Trophoblast cell (in vitro differentiated cells and primary cell): ENCODE data around the gene NT5DC3.
A peak's percentile ranks its signal among the peaks of the same experiment; 100 is the strongest.

Experiments used
- DNase-seq, 2 donors: peaks; one replicate each; pipeline ENCODE4 v3.0.0-alpha.2; 2016
- H2AFZ ChIP-seq: 2 replicates; pipeline ENCODE4 v1.6.1; 2013; ENCODE audit warnings: low read length, moderate library complexity, mild to moderate bottlenecking; ENCODE audit not compliant: insufficient read depth, poor library complexity
- H2AK5ac ChIP-seq: 2 replicates; pipeline ENCODE4 v1.6.1; 2013; ENCODE audit warnings: mild to moderate bottlenecking, low read length
- H2BK120ac ChIP-seq: 2 replicates; pipeline ENCODE4 v1.6.1; 2013; ENCODE audit warnings: low read length, mild to moderate bottlenecking, moderate library complexity; ENCODE audit not compliant: insufficient read depth, poor library complexity
- H2BK12ac ChIP-seq: 2 replicates; pipeline ENCODE4 v1.6.1; 2013; ENCODE audit warnings: mild to moderate bottlenecking, low read length, moderate library complexity
- H2BK5ac ChIP-seq: 2 replicates; pipeline ENCODE4 v1.6.1; 2013; ENCODE audit warnings: low read length, low read depth, moderate library complexity, mild to moderate bottlenecking; ENCODE audit not compliant: poor library complexity
- H3K14ac ChIP-seq: 2 replicates; pipeline ENCODE4 v1.6.1; 2013; ENCODE audit warnings: mild to moderate bottlenecking, low read length
- H3K18ac ChIP-seq: 2 replicates; pipeline ENCODE4 v1.6.1; 2013; ENCODE audit warnings: mild to moderate bottlenecking, low read length
- H3K23ac ChIP-seq: 2 replicates; pipeline ENCODE4 v1.6.1; 2013; ENCODE audit warnings: low read length
- H3K27ac ChIP-seq: 2 replicates; pipeline ENCODE4 v1.5.1; 2013; ENCODE audit warnings: low read depth, mild to moderate bottlenecking, inconsistent platforms, low read length, moderate library complexity
- H3K27me3 ChIP-seq: 2 replicates; pipeline ENCODE4 v1.6.1; 2013; ENCODE audit warnings: inconsistent platforms, mild to moderate bottlenecking, low read length, moderate library complexity; ENCODE audit not compliant: insufficient read depth
- H3K36me3 ChIP-seq, 2 experiments: 1 replicate in 1 of 2; 2 replicates in 1 of 2; pipeline ENCODE4 v1.6.1; 2013; ENCODE audit warnings: low read length in 2 of 2, mild to moderate bottlenecking in 2 of 2, moderate library complexity in 1 of 2; ENCODE audit not compliant: insufficient read depth in 2 of 2, control insufficient read depth in 1 of 2
- H3K4ac ChIP-seq: 2 replicates; pipeline ENCODE4 v1.6.1; 2013; ENCODE audit warnings: low read depth, mild to moderate bottlenecking, low read length, moderate library complexity
- H3K4me1 ChIP-seq, 2 experiments: 1 replicate in 1 of 2; 2 replicates in 1 of 2; pipeline ENCODE4 v1.6.1; 2013; ENCODE audit warnings: low read length in 2 of 2, mild to moderate bottlenecking in 2 of 2, moderate library complexity in 1 of 2; ENCODE audit not compliant: insufficient read depth in 2 of 2, control insufficient read depth in 1 of 2
- H3K4me2 ChIP-seq: 2 replicates; pipeline ENCODE4 v1.6.1; 2013; ENCODE audit warnings: inconsistent platforms, mild to moderate bottlenecking, low read length, moderate library complexity
- H3K4me3 ChIP-seq: 2 replicates; pipeline ENCODE4 v1.5.1; 2013; ENCODE audit warnings: mild to moderate bottlenecking, low read depth, low read length, inconsistent platforms
- H3K79me1 ChIP-seq: one replicate; pipeline ENCODE4 v1.6.1; 2013; ENCODE audit warnings: low read length
- H3K79me2 ChIP-seq: 2 replicates; pipeline ENCODE4 v1.6.1; 2013; ENCODE audit warnings: low read length, mild to moderate bottlenecking; ENCODE audit not compliant: control insufficient read depth, insufficient read depth, poor library complexity
- H3K9ac ChIP-seq: 2 replicates; pipeline ENCODE4 v1.6.1; 2013; ENCODE audit warnings: mild to moderate bottlenecking, low read length
- H3K9me3 ChIP-seq: 2 replicates; pipeline ENCODE4 v1.6.1; 2013; ENCODE audit warnings: low read depth, mild to moderate bottlenecking, control low read depth, inconsistent platforms, low read length; ENCODE audit not compliant: insufficient read depth
- H4K12ac ChIP-seq: 2 replicates; pipeline ENCODE4 v1.6.1; 2013; ENCODE audit warnings: low read depth, mild to moderate bottlenecking, low read length, moderate library complexity
- H4K8ac ChIP-seq: 2 replicates; pipeline ENCODE4 v1.6.1; 2013; ENCODE audit warnings: low read depth, mild to moderate bottlenecking, low read length, moderate library complexity
- H4K91ac ChIP-seq: one replicate; pipeline ENCODE4 v1.6.1; 2013; ENCODE audit warnings: low read depth, mild to moderate bottlenecking, low read length, moderate library complexity
- WGBS: extraction: QIAGEN DNeasy Blood & Tissue Kit; methylation state at CpG from one replicate; pipeline ENCODE4 v1.1.7; 2013; ENCODE audit warnings: missing lambda C conversion rate; ENCODE audit not compliant: insufficient read length, insufficient coverage; ENCODE audit errors: extremely low coverage; 5-methylcytosine and 5-hydroxymethylcytosine counted together

Gene NT5DC3

DNA sequence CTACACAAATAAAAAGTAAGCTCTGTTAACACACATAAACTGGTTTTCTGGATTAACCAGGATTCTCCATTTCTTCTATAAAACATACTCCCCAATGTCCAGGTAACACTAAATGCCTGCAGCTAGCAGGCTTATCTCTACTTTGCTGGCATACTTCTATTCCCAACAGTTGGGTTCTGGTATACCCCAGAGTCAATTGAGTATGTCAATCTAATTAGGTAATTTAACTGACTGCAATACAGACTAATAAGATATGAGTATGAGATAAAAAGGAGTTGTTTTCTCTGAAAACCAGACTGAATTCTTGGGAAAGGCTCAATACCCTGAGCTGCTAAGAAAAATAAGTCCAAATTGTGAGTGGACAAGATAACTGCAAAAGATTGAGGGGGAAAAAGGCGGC lies 9.4 kb upstream of the NT5DC3 start:
- no peak overlapping the region for H3K4me3 ChIP-seq
- H3K4ac ChIP-seq, result no peak overlapping the region
- no peak overlapping the region for H4K8ac ChIP-seq
- no peaks in the 10 kb centered on the region for H3K79me2 ChIP-seq
- H3K14ac ChIP-seq, result no peak overlapping the region
- H2AK5ac ChIP-seq, result no peak overlapping the region
- H3K9ac ChIP-seq, result no peak overlapping the region
- no peak overlapping the region for H4K12ac ChIP-seq
- no peak for DNase-seq
- no peaks in the 10 kb centered on the region for H3K9me3 ChIP-seq
- no CpG with 5 or more reads among the region's 1 CpG for WGBS
- no peak overlapping the region for H3K4me2 ChIP-seq
- H2BK5ac ChIP-seq, result no peak overlapping the region
- H3K27ac ChIP-seq, result no peak overlapping the region
- H4K91ac ChIP-seq, result no peak overlapping the region
- no peaks in the 10 kb centered on the region for H3K79me1 ChIP-seq
- no peak overlapping the region for H2BK12ac ChIP-seq
- H2BK120ac ChIP-seq, result no peak overlapping the region
- H3K27me3 ChIP-seq, result no peaks in the 10 kb centered on the region
- H3K4me1 ChIP-seq, result peaks cover 0 to 2% of the 10 kb centered on the region in 2 experiments
- no peak overlapping the region for H3K18ac ChIP-seq
- no peaks in the 10 kb centered on the region for H3K36me3 ChIP-seq
- no peak overlapping the region for H3K23ac ChIP-seq
- H2AFZ ChIP-seq, result no peak overlapping the region

DNA sequence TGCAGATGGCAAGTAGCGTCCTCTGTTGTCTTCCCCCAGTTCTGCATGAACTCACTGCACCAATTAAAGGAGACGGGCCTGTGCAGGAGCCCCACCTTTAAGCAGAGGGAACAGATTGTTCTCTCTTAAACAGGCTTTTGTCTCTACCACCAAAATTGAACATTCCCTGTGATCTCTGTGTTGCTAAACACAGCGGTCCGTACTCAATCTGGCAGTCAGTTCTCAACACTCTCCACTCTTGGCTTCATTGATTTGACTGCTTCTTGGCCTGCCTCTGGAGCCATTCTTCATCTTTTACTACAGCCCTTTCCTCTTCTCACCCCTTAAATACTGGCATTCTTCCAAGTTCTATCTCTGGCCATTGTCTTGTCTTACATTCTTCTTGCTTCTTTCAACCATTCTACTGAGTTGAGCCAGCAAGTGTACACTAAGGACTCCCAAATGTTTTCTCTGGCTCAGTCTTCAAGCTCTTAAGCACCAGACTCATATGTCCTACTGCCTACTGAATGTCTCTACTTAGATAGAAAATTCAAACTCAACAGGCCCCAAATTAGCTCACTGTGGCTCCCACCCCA lies 8.0 kb upstream of the NT5DC3 start:
- H3K36me3 ChIP-seq, result no peaks in the 10 kb centered on the region
- peaks cover 0 to 2% of the 10 kb centered on the region in 2 experiments for H3K4me1 ChIP-seq
- H2BK12ac ChIP-seq, result no peak overlapping the region
- H3K23ac ChIP-seq, result no peak overlapping the region
- H3K27ac ChIP-seq, result no peak overlapping the region
- H2AFZ ChIP-seq, result no peak overlapping the region
- H3K4ac ChIP-seq, result no peak overlapping the region
- H3K27me3 ChIP-seq, result no peaks in the 10 kb centered on the region
- no peak overlapping the region for H2AK5ac ChIP-seq
- no peaks in the 10 kb centered on the region for H3K79me1 ChIP-seq
- H2BK5ac ChIP-seq, result no peak overlapping the region
- no peak for DNase-seq
- H4K12ac ChIP-seq, result no peak overlapping the region
- H3K4me2 ChIP-seq, result no peak overlapping the region
- no peak overlapping the region for H4K8ac ChIP-seq
- H3K79me2 ChIP-seq, result no peaks in the 10 kb centered on the region
- no peak overlapping the region for H3K4me3 ChIP-seq
- no peak overlapping the region for H3K14ac ChIP-seq
- no CpG with 5 or more reads among the region's 4 CpGs for whole genome bisulfite sequencing
- no peaks in the 10 kb centered on the region for H3K9me3 ChIP-seq
- H4K91ac ChIP-seq, result no peak overlapping the region
- H2BK120ac ChIP-seq, result no peak overlapping the region
- H3K18ac ChIP-seq, result no peak overlapping the region
- no peak overlapping the region for H3K9ac ChIP-seq

DNA sequence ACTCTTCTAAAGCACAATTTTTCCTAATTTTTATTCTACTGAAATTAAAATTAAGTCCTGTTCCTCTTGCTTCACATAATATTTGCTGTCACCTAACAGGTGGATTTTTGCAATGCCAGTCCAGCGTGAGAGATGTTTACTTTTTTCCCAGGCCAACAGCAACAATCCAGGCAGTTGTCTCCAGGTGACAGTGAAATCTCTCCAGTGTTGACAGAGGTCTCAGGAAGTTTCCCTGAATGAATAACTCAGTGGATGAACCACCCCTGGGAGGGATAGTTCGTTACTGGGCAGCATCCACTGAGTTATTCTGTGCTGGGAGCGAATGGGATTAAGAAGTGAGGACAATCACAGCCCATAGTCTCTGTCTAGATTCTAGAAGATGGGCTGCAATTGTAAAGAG lies 7.1 kb upstream of the NT5DC3 start:
- Histone ChIP-seq H3K14ac (no peak overlapping the region), H2BK120ac (no peak overlapping the region), H3K4me1 (peaks cover 0 to 2% of the 10 kb centered on the region in 2 experiments), H2BK5ac (no peak overlapping the region), H3K4me3 (no peak overlapping the region), H3K23ac (no peak overlapping the region), H3K9ac (peak overlapping the region; percentile 65), H4K91ac (no peak overlapping the region), H3K27me3 (no peaks in the 10 kb centered on the region), H4K12ac (no peak overlapping the region), H3K79me2 (no peaks in the 10 kb centered on the region), H3K4me2 (no peak overlapping the region), H3K18ac (no peak overlapping the region), H2AK5ac (no peak overlapping the region), H3K27ac (no peak overlapping the region), H3K36me3 (no peaks in the 10 kb centered on the region), H3K9me3 (no peaks in the 10 kb centered on the region), H2BK12ac (no peak overlapping the region), H3K79me1 (no peaks in the 10 kb centered on the region), H2AFZ (no peak overlapping the region), H3K4ac (no peak overlapping the region), H4K8ac (no peak overlapping the region)
- WGBS, result no CpG with 5 or more reads among the region's 3 CpGs
- no peak for DNase-seq

DNA sequence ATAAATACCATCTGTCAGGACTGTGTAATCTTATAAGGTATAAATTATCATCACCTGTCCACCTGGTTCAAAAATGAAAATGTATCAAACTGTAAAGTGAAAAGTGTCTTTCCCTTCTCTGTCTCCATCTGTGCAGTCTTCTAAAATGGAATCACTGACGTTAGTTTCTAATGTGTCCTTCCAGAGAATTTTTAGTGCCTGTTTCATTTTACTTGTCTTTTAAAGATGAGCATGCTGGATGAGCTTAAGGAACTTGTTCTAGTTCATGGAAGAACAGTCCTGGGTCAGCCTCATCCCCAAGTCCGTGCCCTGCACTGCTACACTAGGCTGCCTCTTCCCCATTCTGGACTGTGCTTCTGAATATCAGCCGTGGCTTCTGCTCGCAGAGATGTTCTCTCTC lies 5.4 kb upstream of the NT5DC3 start:
- Histone ChIP-seq H3K9ac (no peak overlapping the region), H2BK12ac (no peak overlapping the region), H2BK120ac (no peak overlapping the region), H2AFZ (no peak overlapping the region), H3K23ac (no peak overlapping the region), H3K18ac (no peak overlapping the region), H3K27me3 (no peaks in the 10 kb centered on the region), H3K36me3 (no peaks in the 10 kb centered on the region), H2AK5ac (no peak overlapping the region), H3K27ac (no peak overlapping the region), H3K79me2 (no peaks in the 10 kb centered on the region), H3K4ac (no peak overlapping the region), H3K14ac (no peak overlapping the region), H2BK5ac (no peak overlapping the region), H3K4me3 (no peak overlapping the region), H4K91ac (no peak overlapping the region), H3K4me1 (peaks cover 0 to 2% of the 10 kb centered on the region in 2 experiments), H4K8ac (no peak overlapping the region), H3K4me2 (no peak overlapping the region), H3K79me1 (no peaks in the 10 kb centered on the region), H4K12ac (no peak overlapping the region), H3K9me3 (no peaks in the 10 kb centered on the region)
- no CpG with 5 or more reads among the region's 4 CpGs for WGBS
- no peak for DNase-seq
